Heart left ventricle (tissue), 16 donors: ENCODE results near the gene NKRF. TPM values are rescaled to one million over a fixed set of nuclear protein-coding genes. Genes with fewer than 3 reads are reported as not detected.
"Not testable (repeated sequence)": the region's sequence is repeated elsewhere in the genome, so short reads cannot be mapped to it uniquely, and the experiment has no call there.

ENCODE experiments used
- ATAC-seq, 4 donors: fragments of 200-7000 bp; cut with Tn5 transposase; one replicate each; pipeline ENCODE4 v1.9.1; 2020 to 2022; ENCODE audit warnings: moderate library complexity in 4 of 4, mild to moderate bottlenecking in 3 of 4, moderate number of reproducible peaks in 1 of 4
- DNase-seq, 5 donors: peaks; one replicate each; pipeline ENCODE4 v3.0.0-alpha.2; 2020
- H3K27ac ChIP-seq, 12 donors: fragments of 200-600 bp; sonication (generic) in 4 of 12; one replicate each; pipeline versions ENCODE4 v1.5.0 to v1.8.0; 2016 to 2022; ENCODE audit warnings: mild to moderate bottlenecking in 2 of 12
- H3K27me3 ChIP-seq, 9 donors: fragments of 200-600 bp; sonication (generic) in 2 of 9; one replicate each; pipeline versions ENCODE4 v1.5.1 to v1.8.0; 2016 to 2022; ENCODE audit warnings: mild to moderate bottlenecking in 3 of 9
- H3K36me3 ChIP-seq, 9 donors: fragments of 200-600 bp; sonication (generic) in 2 of 9; one replicate each; pipeline versions ENCODE4 v1.5.0 to v1.8.0; 2018 to 2022; ENCODE audit warnings: mild to moderate bottlenecking in 2 of 9
- H3K4me1 ChIP-seq, 12 donors: fragments of 200-600 bp; sonication (generic) in 4 of 12; one replicate each; pipeline versions ENCODE4 v1.5.0 to v1.8.0; 2016 to 2022; ENCODE audit warnings: mild to moderate bottlenecking in 3 of 12
- H3K4me3 ChIP-seq, 12 donors: fragments of 200-600 bp; sonication (generic) in 4 of 12; one replicate each; pipeline versions ENCODE4 v1.5.0 to v1.8.0; 2017 to 2022; ENCODE audit warnings: mild to moderate bottlenecking in 9 of 12, moderate library complexity in 4 of 12
- H3K9me3 ChIP-seq, 12 donors: fragments of 200-600 bp; sonication (generic) in 4 of 12; one replicate each; pipeline versions ENCODE4 v1.5.0 to v1.8.0; 2016 to 2022; ENCODE audit warnings: mild to moderate bottlenecking in 1 of 12
- CTCF ChIP-seq, 12 donors: fragments of 200-600 bp; sonication (generic) in 4 of 12; IDR thresholded peaks; one replicate each; pipeline versions ENCODE4 v1.5.0 to v1.8.0; 2018 to 2022; ENCODE audit warnings: antibody characterized with exemption in 12 of 12, mild to moderate bottlenecking in 5 of 12
- POLR2A ChIP-seq, 2 donors: fragments of 450-650 bp; IDR thresholded peaks; one replicate each; pipeline ENCODE4 v1.6.1; 2017; ENCODE audit warnings: antibody characterized with exemption in 2 of 2, mild to moderate bottlenecking in 2 of 2, moderate library complexity in 2 of 2
- WGBS, 4 donors: extraction: QIAGEN DNeasy Blood & Tissue Kit in 2 of 4; methylation state at CpG; one replicate each; pipeline versions ENCODE4 v1.1.5 to v1.1.7; 2013 to 2018; 5-methylcytosine and 5-hydroxymethylcytosine counted together
- intact Hi-C, 10 donors: fragments of 100-400 bp; cut with DNase I; formaldehyde crosslinking; loops; one replicate each; pipeline versions ENCODE4 v1.11.1 to v1.14.2; 2022
- polyA plus RNA-seq, 2 donors: library from polyadenylated mRNA; stranded (reverse); fragments of 200-250 nt; gene quantifications; one replicate each; pipeline ENCODE4 v1.2.3, GENCODE V29; 2013
- total RNA-seq, 9 donors: library from RNA; depleted of rRNA in 2 of 9; stranded (reverse); fragments of >200 nt in 2 of 9; fragmentation: NEBNext Ultra II Directional in 3 of 9; extraction: Animal tissue kit (Norgen Biotek cat#: 25700) in 3 of 9; gene quantifications; one replicate each; pipeline versions ENCODE4 v1.1.0 to v1.2.4, GENCODE V29; 2016 to 2023
- donor health status: ischemic (EF 13 %, LVEDD 7.1; RV severe dilation, severe dysfunction).
- donor health status: healthy with polysubstance abuse.
- donor health status: DM: no; HTN: yes; CAD: no.
- donor health status: DM: no; HTN: no; CAD: no.
- donor health status: ischemic (EF 25% LVEDD 6.9; RV normal size, moderate dysfunction).
- donor health status: ischemic (EF 25% LVEDD 5.7; RV mildly dilated, moderate dysfunction).
- donor health status: healthy.
- donor health status: DM: yes; HTN: yes; CAD: no.
- donor health status: ischemic (EF 35%, LVEDD 5.7; RV mildly dilated, moderate dysfunction).
- donor health status: nonischemic (EF 11% LVEDD 7.7; RV severe dilation, severe dysfunction).
- donor health status: DM: yes; HTN: yes; CAD: no.
- donor health status: PGD.
- donor health status: ischemic (EF 29% LVEDD 5.4; RV normal size, mild dysfunction).
- donor health status: nonischemic (EF 23%, LVEDD 6.1; RV moderate dilation, normal function).

The NKRF gene
- total and polyA plus RNA-seq, 11 donors, result 3.1 to 6.0 (median 4.3) TPM

- Histone ChIP-seq H3K27ac (no peak overlapping the region), H3K4me1 (no peaks in the 10 kb centered on the region), H3K4me3 (no peak overlapping the region), H3K36me3 (peaks cover 0 to 32% (median 0%) of the 10 kb centered on the region in 9 donors), H3K9me3 (no peaks in the 10 kb centered on the region), H3K27me3 (peaks cover 0 to 5% (median 0%) of the 10 kb centered on the region in 9 donors)
- intact Hi-C loops, result loop anchor here in 1 of 10 donors (10.0 kb wide), 1 partner anchor 81 kb away; no protein-coding TSS in a partner anchor
- 68 to 88% (median 82%) methylated on average over 8 of the region's 8 CpGs for WGBS, 4 donors
- ATAC-seq, result no peak
- no peak for DNase-seq
- TF ChIP-seq CTCF (IDR thresholded peaks at IDR 0.05), result no peak
- no peak for TF ChIP-seq POLR2A (IDR thresholded peaks at IDR 0.05)
Measured at GRCh38 chrX:119643696-119644095, 37.5 kb upstream of the NKRF start.

- WGBS, 4 donors, result 70 to 89% (median 80%) methylated on average over 5 of the region's 5 CpGs
- TF ChIP-seq POLR2A (IDR thresholded peaks at IDR 0.05) (no peak), CTCF (IDR thresholded peaks at IDR 0.05) (no peak)
- Histone ChIP-seq H3K4me1 (no peaks in the 10 kb centered on the region), H3K4me3 (no peak overlapping the region), H3K27ac (peak overlapping the region in 1 of 12 donors; percentile 15), H3K27me3 (peaks cover 0 to 5% (median 0%) of the 10 kb centered on the region in 9 donors), H3K36me3 (peaks cover 0 to 45% (median 4%) of the 10 kb centered on the region in 9 donors), H3K9me3 (no peaks in the 10 kb centered on the region)
- no peak for ATAC-seq
- no peak for DNase-seq
- intact Hi-C loops, result loop anchor here in 1 of 10 donors (10.0 kb wide), 1 partner anchor 84 kb away; no protein-coding TSS in a partner anchor
Measured at GRCh38 chrX:119640731-119641170, 34.5 kb upstream of the NKRF start.

- ATAC-seq (no peak), DNase-seq (no peak)
- Histone ChIP-seq H3K27me3 (peaks cover 0 to 5% (median 0%) of the 10 kb centered on the region in 9 donors), H3K9me3 (no peaks in the 10 kb centered on the region), H3K4me1 (no peaks in the 10 kb centered on the region), H3K27ac (no peak overlapping the region), H3K4me3 (no peak overlapping the region), H3K36me3 (peaks cover 0 to 50% (median 4%) of the 10 kb centered on the region in 9 donors)
- intact Hi-C loops, result no loop called here
- 69 to 91% (median 81%) methylated on average over 10 of the region's 10 CpGs for WGBS, 4 donors
- TF ChIP-seq CTCF (IDR thresholded peaks at IDR 0.05) (no peak), POLR2A (IDR thresholded peaks at IDR 0.05) (no peak)
Measured at GRCh38 chrX:119638725-119639471, 32.7 kb upstream of the NKRF start.

GRCh38 chrX:119637421-119637820 is 31.2 kb upstream of the NKRF start:
- H3K4me3 ChIP-seq, H3K27me3 ChIP-seq, DNase-seq, H3K27ac ChIP-seq, ATAC-seq, H3K4me1 ChIP-seq, H3K9me3 ChIP-seq, intact Hi-C loops: not testable (repeated sequence)
- H3K36me3 ChIP-seq, result peaks cover 0 to 56% (median 9%) of the 10 kb centered on the region in 9 donors
- 34 to 96% (median 68%) methylated on average over 1 of the region's 1 CpG for WGBS, 4 donors
